GM10847 (cell line): ENCODE data around the gene ROGDI.

Experiments used
- POLR2A ChIP-seq: IDR thresholded peaks from 2 replicates; pipeline ENCODE4 v1.6.1; 2011; ENCODE audit not compliant: insufficient read length; ENCODE audit errors: extremely low read depth

The ROGDI gene

GRCh38 chr16:4801051-4801961 is 1.1 kb downstream of the ROGDI start:
- TF ChIP-seq POLR2A: no peak

- TF ChIP-seq POLR2A: peak; percentile 33
These were observed 2.0 kb downstream of the ROGDI start for GRCh38 chr16:4800290-4801041.

- TF ChIP-seq POLR2A: no peak
These were observed 3.1 kb downstream of the ROGDI start for GRCh38 chr16:4799171-4799855.

GRCh38 chr16:4798456-4798855 is 4.0 kb downstream of the ROGDI start:
- TF ChIP-seq POLR2A: no peak

- no peak for TF ChIP-seq POLR2A
These were observed 4.6 kb downstream of the ROGDI start for GRCh38 chr16:4797805-4798252.

GRCh38 chr16:4796982-4797804 is 5.2 kb downstream of the ROGDI start:
- no peak for TF ChIP-seq POLR2A

- no peak for TF ChIP-seq POLR2A
These were observed 6.4 kb downstream of the ROGDI start for GRCh38 chr16:4795828-4796572.

- no peak for TF ChIP-seq POLR2A
These were observed 7.1 kb downstream of the ROGDI start, which contains the start of gene SMIM22 for GRCh38 chr16:4795181-4795827. TSS of gene SMIM22 (plus strand) at chr16:4795369. CDS start at chr16:4795735, 366 bp downstream.

GRCh38 chr16:4792951-4793513 is 9.4 kb downstream of the ROGDI start:
- TF ChIP-seq POLR2A: no peak

- TF ChIP-seq POLR2A: no peak
These were observed 11.6 kb downstream of the ROGDI start for GRCh38 chr16:4790871-4791270.

GRCh38 chr16:4790261-4790660 is 12.2 kb downstream of the ROGDI start:
- TF ChIP-seq POLR2A: no peak

- TF ChIP-seq POLR2A: no peak
These were observed 13.5 kb downstream of the ROGDI start for GRCh38 chr16:4788910-4789309.

- no peak for TF ChIP-seq POLR2A
These were observed 13.9 kb downstream of the ROGDI start for GRCh38 chr16:4788489-4788889.
